GM08714 (cell line): Measurements from ENCODE around the gene RPRD1A.

Source experiments
- H3K4me3 ChIP-seq: fragments of 200-500 bp; sonication (Bioruptor generic); 2 replicates; pipeline ENCODE4 v1.5.1; 2014; ENCODE audit warnings: mild to moderate bottlenecking, low read length, inconsistent platforms
- ZNF274 ChIP-seq: IDR thresholded peaks from 2 replicates; pipeline ENCODE4 v1.6.1; 2012; ENCODE audit warnings: mild to moderate bottlenecking, low read depth, low read length

Gene RPRD1A

DNA sequence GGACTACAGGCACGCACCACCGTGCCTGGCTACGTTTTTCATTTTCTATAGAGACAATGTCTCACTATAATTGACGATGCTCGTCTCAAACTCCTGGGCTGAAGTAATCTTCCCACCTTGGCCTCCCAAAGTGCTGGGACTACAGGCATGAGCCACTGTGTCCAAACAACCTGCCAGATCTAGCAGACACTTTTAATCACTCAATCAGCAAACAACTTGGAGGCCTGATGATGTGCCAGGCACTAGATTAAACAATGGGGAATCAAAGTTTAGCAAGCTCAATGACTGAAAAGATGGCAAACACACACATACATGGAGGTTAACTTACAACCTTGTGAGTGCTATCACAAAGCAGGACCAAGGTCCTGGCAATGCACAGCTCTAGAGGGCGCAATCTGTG is 124.7 kb downstream of the RPRD1A start:
- H3K4me3 ChIP-seq, result no peak overlapping the region
- no peak for TF ChIP-seq ZNF274

DNA sequence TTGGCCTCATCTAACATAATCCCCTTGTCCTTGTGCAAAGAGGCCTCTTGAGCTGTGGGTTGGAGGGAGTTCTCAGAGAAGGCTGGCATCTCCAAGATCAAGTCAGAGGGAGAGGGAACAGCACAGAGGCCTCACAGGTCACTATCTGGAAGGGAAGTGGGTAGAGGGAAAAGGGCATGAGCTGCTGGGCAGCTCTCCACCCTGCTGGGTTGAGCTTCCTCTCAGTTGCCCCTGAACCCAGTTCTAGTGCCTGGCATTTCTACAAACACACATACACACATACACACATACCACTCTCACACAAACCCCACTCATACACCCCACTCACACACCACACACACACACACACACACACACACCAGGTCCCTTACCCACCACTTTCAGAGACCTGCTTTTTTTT is 125.2 kb downstream of the RPRD1A start:
- TF ChIP-seq ZNF274, result no peak

DNA sequence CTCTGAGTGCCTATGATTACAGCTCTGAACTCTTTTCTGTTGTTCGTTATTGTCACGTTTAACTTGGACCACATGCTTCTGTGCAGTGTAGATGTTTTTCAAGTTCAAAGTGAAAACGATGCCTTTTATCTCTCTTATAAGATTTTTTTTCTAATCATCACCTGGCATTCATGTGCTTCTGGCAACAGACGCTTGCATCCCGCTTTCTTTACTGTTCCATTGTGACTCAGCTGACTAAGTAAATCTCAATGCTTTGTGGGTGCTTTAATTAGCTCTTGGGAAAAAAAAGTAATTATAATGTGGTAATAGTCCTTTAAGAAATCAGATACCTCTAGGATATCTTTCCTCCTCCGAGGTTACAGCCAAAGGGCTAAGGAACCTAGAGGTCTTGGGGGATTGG is 126.1 kb downstream of the RPRD1A start:
- H3K4me3 ChIP-seq, result no peak overlapping the region
- no peak for TF ChIP-seq ZNF274

More for the DNA sequence above, 125.2 kb downstream of the RPRD1A start:
- no peak overlapping the region for H3K4me3 ChIP-seq
